ENCODE data around the gene ACSL4. TPM values are rescaled to one million over a fixed set of nuclear protein-coding genes. Genes with fewer than 3 reads are reported as not detected.

Gene ACSL4
- total and polyA plus RNA-seq, 5 donors from 2014 or later: 13.4 to 32.2 (median 16.7) TPM

DNA sequence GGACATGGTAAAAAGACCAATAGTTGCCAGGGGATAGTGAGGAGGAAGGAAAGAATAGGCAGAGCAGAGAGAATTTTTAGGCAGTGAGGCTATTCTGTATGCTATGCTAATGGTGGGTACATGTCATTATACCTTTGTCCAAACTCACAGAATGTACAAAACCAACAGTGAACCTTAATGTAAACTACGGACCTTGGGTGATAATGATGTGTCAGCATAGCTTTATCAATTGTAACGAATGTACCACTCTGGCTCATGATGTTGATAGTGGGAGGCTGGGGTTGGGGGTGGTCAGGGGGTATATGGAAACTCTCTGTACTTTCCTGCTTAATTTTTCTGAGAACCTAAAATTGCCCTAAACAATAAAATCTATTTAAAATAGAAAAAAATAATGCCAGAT, 37.7 kb upstream of the ACSL4 start:
- H3K4me1 ChIP-seq (ENCODE audit: control insufficient read depth, insufficient read depth, low read length, poor library complexity, severe bottlenecking): no peaks in the 10 kb centered on the region
- H3K27me3 Mint-ChIP-seq: no peaks in the 10 kb centered on the region
- no peak for DNase-seq
- H3K36me3 ChIP-seq (ENCODE audit: control insufficient read depth, insufficient read depth, low read length): no peaks in the 10 kb centered on the region
- peaks cover 0 to 4% (median 1%) of the 10 kb centered on the region in 7 donors for H3K9me3 Mint-ChIP-seq
- H3K27me3 ChIP-seq (ENCODE audit: control insufficient read depth, insufficient read depth, low read length): no peaks in the 10 kb centered on the region
- H3K27ac Mint-ChIP-seq: no peak overlapping the region
- no peaks in the 10 kb centered on the region for H3K9me3 ChIP-seq (ENCODE audit: control insufficient read depth in 2 of 2, low read length in 2 of 2)
- no peak overlapping the region for H3K27ac ChIP-seq (ENCODE audit: insufficient read depth, low read length, poor library complexity, severe bottlenecking)
- no peak overlapping the region for H3K4me3 ChIP-seq (ENCODE audit: low read depth, low read length)
- peaks cover 0 to 14% (median 5%) of the 10 kb centered on the region in 4 donors for H3K4me1 Mint-ChIP-seq
- H3K36me3 Mint-ChIP-seq: no peaks in the 10 kb centered on the region
- H3K4me3 Mint-ChIP-seq: no peak overlapping the region
- ATAC-seq (ENCODE audit: low read depth in 2 of 2): no peak

DNA sequence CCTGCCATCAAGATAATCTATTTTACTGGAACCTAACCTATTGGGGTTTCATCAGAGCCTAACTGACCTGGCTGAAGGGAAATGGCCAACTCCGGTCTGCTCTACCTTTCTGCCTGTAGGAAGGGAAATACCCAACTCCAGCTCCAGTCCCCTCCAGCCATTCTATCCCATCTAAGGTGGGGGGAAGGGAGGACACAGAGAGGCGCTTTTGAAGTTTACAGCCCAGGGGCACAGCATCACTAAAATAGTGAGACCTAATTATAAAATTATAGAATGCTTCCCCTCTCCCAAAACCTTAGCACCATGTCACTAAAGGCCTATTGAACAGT, 27.8 kb upstream of the ACSL4 start:
- H3K4me3 Mint-ChIP-seq: no peak overlapping the region
- Histone ChIP-seq H3K36me3 (ENCODE audit: control insufficient read depth, insufficient read depth, low read length) (no peaks in the 10 kb centered on the region), H3K4me3 (ENCODE audit: low read depth, low read length) (no peak overlapping the region), H3K27ac (ENCODE audit: insufficient read depth, low read length, poor library complexity, severe bottlenecking) (no peak overlapping the region), H3K27me3 (ENCODE audit: control insufficient read depth, insufficient read depth, low read length) (no peaks in the 10 kb centered on the region), H3K9me3 (ENCODE audit: control insufficient read depth in 2 of 2, low read length in 2 of 2) (peaks cover 0 to 2% of the 10 kb centered on the region in 2 experiments), H3K4me1 (ENCODE audit: control insufficient read depth, insufficient read depth, low read length, poor library complexity, severe bottlenecking) (peaks cover 6% of the 10 kb centered on the region)
- no peaks in the 10 kb centered on the region for H3K36me3 Mint-ChIP-seq
- ATAC-seq (ENCODE audit: low read depth in 2 of 2) (no peak), DNase-seq (no peak)
- peaks cover 7 to 13% (median 11%) of the 10 kb centered on the region in 4 donors for H3K4me1 Mint-ChIP-seq
- H3K27ac Mint-ChIP-seq: no peak overlapping the region
- no peaks in the 10 kb centered on the region for H3K27me3 Mint-ChIP-seq
- H3K9me3 Mint-ChIP-seq: peaks cover 0 to 1% (median 0%) of the 10 kb centered on the region in 7 donors

GRCh38 chrX:109760209-109760921, 27.3 kb upstream of the ACSL4 start:
- H3K4me1 Mint-ChIP-seq: peaks cover 7 to 13% (median 11%) of the 10 kb centered on the region in 4 donors
- Histone ChIP-seq H3K4me3 (ENCODE audit: low read depth, low read length) (peak overlapping the region; percentile 61), H3K27me3 (ENCODE audit: control insufficient read depth, insufficient read depth, low read length) (no peaks in the 10 kb centered on the region), H3K4me1 (ENCODE audit: control insufficient read depth, insufficient read depth, low read length, poor library complexity, severe bottlenecking) (peaks cover 6% of the 10 kb centered on the region), H3K9me3 (ENCODE audit: control insufficient read depth in 2 of 2, low read length in 2 of 2) (peaks cover 0 to 2% of the 10 kb centered on the region in 2 experiments), H3K27ac (ENCODE audit: insufficient read depth, low read length, poor library complexity, severe bottlenecking) (no peak overlapping the region), H3K36me3 (ENCODE audit: control insufficient read depth, insufficient read depth, low read length) (no peaks in the 10 kb centered on the region)
- peaks cover 0 to 3% (median 0%) of the 10 kb centered on the region in 7 donors for H3K9me3 Mint-ChIP-seq
- peak in 1 of 3 donors; percentile 34 for DNase-seq
- H3K36me3 Mint-ChIP-seq: no peaks in the 10 kb centered on the region
- no peak for ATAC-seq (ENCODE audit: low read depth in 2 of 2)
- peak overlapping the region in 3 of 4 donors; percentile 4 to 6 (median 5) for H3K4me3 Mint-ChIP-seq
- H3K27me3 Mint-ChIP-seq: no peaks in the 10 kb centered on the region
- peak overlapping the region in 1 of 3 donors; percentile 2 for H3K27ac Mint-ChIP-seq

DNA sequence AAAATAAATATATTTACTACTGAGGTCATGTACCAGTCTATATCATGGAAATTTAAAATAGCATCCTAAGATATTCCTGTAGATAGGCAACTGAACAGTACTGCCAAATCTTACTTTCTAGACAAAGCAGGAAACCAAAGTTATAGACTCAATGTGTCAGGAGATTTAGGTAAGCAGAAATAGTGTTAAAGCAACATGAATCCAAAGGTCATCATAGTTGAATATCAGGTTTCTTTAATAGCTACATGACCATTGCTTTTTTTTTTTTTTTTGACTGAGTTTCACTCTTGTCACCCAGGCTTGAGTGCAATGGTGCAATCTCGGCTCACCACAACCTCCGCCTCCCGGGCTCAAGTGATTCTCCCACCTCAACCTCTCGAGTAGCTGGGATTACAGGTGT, 20.2 kb upstream of the ACSL4 start:
- Histone ChIP-seq H3K4me1 (ENCODE audit: control insufficient read depth, insufficient read depth, low read length, poor library complexity, severe bottlenecking) (no peaks in the 10 kb centered on the region), H3K27ac (ENCODE audit: insufficient read depth, low read length, poor library complexity, severe bottlenecking) (no peak overlapping the region), H3K4me3 (ENCODE audit: low read depth, low read length) (no peak overlapping the region), H3K27me3 (ENCODE audit: control insufficient read depth, insufficient read depth, low read length) (no peaks in the 10 kb centered on the region), H3K9me3 (ENCODE audit: control insufficient read depth in 2 of 2, low read length in 2 of 2) (peaks cover 0 to 2% of the 10 kb centered on the region in 2 experiments), H3K36me3 (ENCODE audit: control insufficient read depth, insufficient read depth, low read length) (no peaks in the 10 kb centered on the region)
- no peak for DNase-seq
- Mint-ChIP-seq H3K9me3 (peaks cover 0 to 10% (median 2%) of the 10 kb centered on the region in 7 donors), H3K27ac (no peak overlapping the region), H3K27me3 (no peaks in the 10 kb centered on the region), H3K36me3 (no peaks in the 10 kb centered on the region), H3K4me1 (no peaks in the 10 kb centered on the region), H3K4me3 (no peak overlapping the region)
- ATAC-seq (ENCODE audit: low read depth in 2 of 2): no peak

DNA sequence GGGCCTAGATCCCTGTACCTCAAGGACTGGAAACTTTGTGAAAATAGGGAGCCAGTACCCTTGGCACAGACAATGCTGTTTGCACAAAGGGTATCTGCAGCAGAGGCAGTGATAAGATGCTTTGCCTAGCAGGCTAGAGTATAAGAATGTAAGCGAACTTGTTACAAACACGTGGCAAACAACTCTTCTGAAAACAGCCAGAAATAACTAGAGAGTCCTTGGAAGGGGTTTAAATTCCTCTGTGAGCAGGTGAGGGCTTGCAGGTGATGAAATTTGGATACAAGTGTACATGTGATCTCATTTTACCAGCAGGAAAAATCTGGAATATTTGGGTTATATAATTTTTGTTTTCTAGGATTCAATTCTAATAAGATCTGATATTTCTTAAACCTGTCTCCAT, 18.6 kb upstream of the ACSL4 start:
- no peak overlapping the region for H3K4me3 ChIP-seq (ENCODE audit: low read depth, low read length)
- H3K4me1 ChIP-seq (ENCODE audit: control insufficient read depth, insufficient read depth, low read length, poor library complexity, severe bottlenecking): no peaks in the 10 kb centered on the region
- H3K36me3 Mint-ChIP-seq: no peaks in the 10 kb centered on the region
- H3K36me3 ChIP-seq (ENCODE audit: control insufficient read depth, insufficient read depth, low read length): no peaks in the 10 kb centered on the region
- H3K27me3 Mint-ChIP-seq: no peaks in the 10 kb centered on the region
- no peak overlapping the region for H3K4me3 Mint-ChIP-seq
- no peak overlapping the region for H3K27ac ChIP-seq (ENCODE audit: insufficient read depth, low read length, poor library complexity, severe bottlenecking)
- no peak for DNase-seq
- peaks cover 0 to 10% (median 2%) of the 10 kb centered on the region in 7 donors for H3K9me3 Mint-ChIP-seq
- no peaks in the 10 kb centered on the region for H3K27me3 ChIP-seq (ENCODE audit: control insufficient read depth, insufficient read depth, low read length)
- H3K9me3 ChIP-seq (ENCODE audit: control insufficient read depth in 2 of 2, low read length in 2 of 2): peaks cover 0 to 2% of the 10 kb centered on the region in 2 experiments
- H3K4me1 Mint-ChIP-seq: no peaks in the 10 kb centered on the region
- ATAC-seq (ENCODE audit: low read depth in 2 of 2): no peak
- no peak overlapping the region for H3K27ac Mint-ChIP-seq

- no peaks in the 10 kb centered on the region for H3K36me3 Mint-ChIP-seq
- Histone ChIP-seq H3K4me1 (ENCODE audit: control insufficient read depth, insufficient read depth, low read length, poor library complexity, severe bottlenecking) (no peaks in the 10 kb centered on the region), H3K36me3 (ENCODE audit: control insufficient read depth, insufficient read depth, low read length) (no peaks in the 10 kb centered on the region), H3K27ac (ENCODE audit: insufficient read depth, low read length, poor library complexity, severe bottlenecking) (no peak overlapping the region), H3K27me3 (ENCODE audit: control insufficient read depth, insufficient read depth, low read length) (no peaks in the 10 kb centered on the region), H3K4me3 (ENCODE audit: low read depth, low read length) (no peak overlapping the region), H3K9me3 (ENCODE audit: control insufficient read depth in 2 of 2, low read length in 2 of 2) (no peaks in the 10 kb centered on the region)
- DNase-seq (no peak), ATAC-seq (ENCODE audit: low read depth in 2 of 2) (no peak)
- peaks cover 0 to 5% (median 0%) of the 10 kb centered on the region in 7 donors for H3K9me3 Mint-ChIP-seq
- H3K4me1 Mint-ChIP-seq: no peaks in the 10 kb centered on the region
- no peak overlapping the region for H3K27ac Mint-ChIP-seq
- no peaks in the 10 kb centered on the region for H3K27me3 Mint-ChIP-seq
- no peak overlapping the region for H3K4me3 Mint-ChIP-seq
Measured at GRCh38 chrX:109749207-109749606, 16.1 kb upstream of the ACSL4 start.

GRCh38 chrX:109747681-109748080, 14.6 kb upstream of the ACSL4 start:
- Histone ChIP-seq H3K27ac (ENCODE audit: insufficient read depth, low read length, poor library complexity, severe bottlenecking) (no peak overlapping the region), H3K4me1 (ENCODE audit: control insufficient read depth, insufficient read depth, low read length, poor library complexity, severe bottlenecking) (no peaks in the 10 kb centered on the region), H3K4me3 (ENCODE audit: low read depth, low read length) (no peak overlapping the region), H3K27me3 (ENCODE audit: control insufficient read depth, insufficient read depth, low read length) (no peaks in the 10 kb centered on the region), H3K36me3 (ENCODE audit: control insufficient read depth, insufficient read depth, low read length) (no peaks in the 10 kb centered on the region), H3K9me3 (ENCODE audit: control insufficient read depth in 2 of 2, low read length in 2 of 2) (no peaks in the 10 kb centered on the region)
- H3K27ac Mint-ChIP-seq: no peak overlapping the region
- ATAC-seq (ENCODE audit: low read depth in 2 of 2) (no peak), DNase-seq (no peak)
- peaks cover 0 to 5% (median 0%) of the 10 kb centered on the region in 7 donors for H3K9me3 Mint-ChIP-seq
- H3K4me1 Mint-ChIP-seq: no peaks in the 10 kb centered on the region
- no peaks in the 10 kb centered on the region for H3K27me3 Mint-ChIP-seq
- H3K36me3 Mint-ChIP-seq: no peaks in the 10 kb centered on the region
- H3K4me3 Mint-ChIP-seq: no peak overlapping the region

- DNase-seq (no peak), ATAC-seq (ENCODE audit: low read depth in 2 of 2) (no peak)
- Histone ChIP-seq H3K4me3 (ENCODE audit: low read depth, low read length) (no peak overlapping the region), H3K36me3 (ENCODE audit: control insufficient read depth, insufficient read depth, low read length) (no peaks in the 10 kb centered on the region), H3K27ac (ENCODE audit: insufficient read depth, low read length, poor library complexity, severe bottlenecking) (no peak overlapping the region), H3K4me1 (ENCODE audit: control insufficient read depth, insufficient read depth, low read length, poor library complexity, severe bottlenecking) (no peaks in the 10 kb centered on the region), H3K27me3 (ENCODE audit: control insufficient read depth, insufficient read depth, low read length) (no peaks in the 10 kb centered on the region), H3K9me3 (ENCODE audit: control insufficient read depth in 2 of 2, low read length in 2 of 2) (no peaks in the 10 kb centered on the region)
- Mint-ChIP-seq H3K4me1 (no peaks in the 10 kb centered on the region), H3K27me3 (no peaks in the 10 kb centered on the region), H3K27ac (no peak overlapping the region), H3K4me3 (no peak overlapping the region), H3K36me3 (no peaks in the 10 kb centered on the region), H3K9me3 (peaks cover 0 to 2% (median 0%) of the 10 kb centered on the region in 7 donors)
Measured at GRCh38 chrX:109742722-109743121, 9.7 kb upstream of the ACSL4 start.

Measured in CD4-positive, CD25-positive, alpha-beta regulatory T cell (primary cell).